Hepatocyte (in vitro differentiated cells): ENCODE measurements around the gene SLF1.

Source experiments
- EZH2 ChIP-seq: fragments of 200-600 bp; sonication (generic); IDR thresholded peaks from 2 replicates; pipeline ENCODE4 v1.6.1; 2016; ENCODE audit warnings: antibody characterized with exemption, mild to moderate bottlenecking, borderline replicate concordance
- TF ChIP-seq, protein P1 (sequence below): fragments of 200-600 bp; sonication (generic); IDR thresholded peaks from 2 replicates; pipeline ENCODE4 v1.5.1; 2016; ENCODE audit warnings: antibody characterized with exemption, mild to moderate bottlenecking; ENCODE audit not compliant: poor library complexity

DNA sequence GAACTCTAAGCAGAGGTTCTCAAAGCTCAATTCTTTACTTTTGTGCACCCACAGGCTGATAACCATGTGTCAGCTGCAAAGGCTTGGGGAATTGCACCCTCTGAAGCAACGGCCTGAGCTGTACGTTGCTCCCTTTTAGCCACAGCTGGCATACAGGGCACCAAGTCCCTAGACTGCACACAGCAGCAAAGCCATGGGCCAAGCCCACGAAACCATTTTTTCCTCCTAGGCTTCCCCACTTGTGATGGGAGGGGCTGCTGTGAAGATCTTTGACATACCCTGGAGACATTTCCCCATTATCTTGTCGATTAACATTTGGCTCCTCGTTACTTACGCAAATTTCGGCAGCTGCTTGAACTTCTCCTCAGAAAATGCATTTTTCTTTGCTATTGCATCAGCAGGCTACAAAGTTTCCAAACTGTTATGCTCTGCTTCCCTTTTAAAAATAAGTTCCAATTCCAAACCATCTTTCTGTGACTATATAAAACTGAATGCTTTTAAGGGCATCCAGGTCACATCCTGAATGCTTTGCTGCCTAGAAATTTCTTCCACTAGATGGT, 23.1 kb upstream of the SLF1 start:
- TF ChIP-seq, protein P1, sequence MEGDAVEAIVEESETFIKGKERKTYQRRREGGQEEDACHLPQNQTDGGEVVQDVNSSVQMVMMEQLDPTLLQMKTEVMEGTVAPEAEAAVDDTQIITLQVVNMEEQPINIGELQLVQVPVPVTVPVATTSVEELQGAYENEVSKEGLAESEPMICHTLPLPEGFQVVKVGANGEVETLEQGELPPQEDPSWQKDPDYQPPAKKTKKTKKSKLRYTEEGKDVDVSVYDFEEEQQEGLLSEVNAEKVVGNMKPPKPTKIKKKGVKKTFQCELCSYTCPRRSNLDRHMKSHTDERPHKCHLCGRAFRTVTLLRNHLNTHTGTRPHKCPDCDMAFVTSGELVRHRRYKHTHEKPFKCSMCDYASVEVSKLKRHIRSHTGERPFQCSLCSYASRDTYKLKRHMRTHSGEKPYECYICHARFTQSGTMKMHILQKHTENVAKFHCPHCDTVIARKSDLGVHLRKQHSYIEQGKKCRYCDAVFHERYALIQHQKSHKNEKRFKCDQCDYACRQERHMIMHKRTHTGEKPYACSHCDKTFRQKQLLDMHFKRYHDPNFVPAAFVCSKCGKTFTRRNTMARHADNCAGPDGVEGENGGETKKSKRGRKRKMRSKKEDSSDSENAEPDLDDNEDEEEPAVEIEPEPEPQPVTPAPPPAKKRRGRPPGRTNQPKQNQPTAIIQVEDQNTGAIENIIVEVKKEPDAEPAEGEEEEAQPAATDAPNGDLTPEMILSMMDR, result no peak
- TF ChIP-seq EZH2, result no peak
